GM21528 (cell line): Measurements from ENCODE around the gene APOBEC3B.
A peak's percentile ranks its signal among the peaks of the same experiment; 100 is the strongest.
"Not testable (repeated sequence)": the region's sequence is repeated elsewhere in the genome, so short reads cannot be mapped to it uniquely, and the experiment has no call there.

Source experiments
- ATAC-seq: cut with Tn5 transposase; IDR thresholded peaks from one replicate; pipeline ENCODE4 v1.9.1; 2021; ENCODE audit warnings: mild to moderate bottlenecking, moderate library complexity; ENCODE audit not compliant: unreplicated experiment, low FRiP score

APOBEC3B gene

DNA sequence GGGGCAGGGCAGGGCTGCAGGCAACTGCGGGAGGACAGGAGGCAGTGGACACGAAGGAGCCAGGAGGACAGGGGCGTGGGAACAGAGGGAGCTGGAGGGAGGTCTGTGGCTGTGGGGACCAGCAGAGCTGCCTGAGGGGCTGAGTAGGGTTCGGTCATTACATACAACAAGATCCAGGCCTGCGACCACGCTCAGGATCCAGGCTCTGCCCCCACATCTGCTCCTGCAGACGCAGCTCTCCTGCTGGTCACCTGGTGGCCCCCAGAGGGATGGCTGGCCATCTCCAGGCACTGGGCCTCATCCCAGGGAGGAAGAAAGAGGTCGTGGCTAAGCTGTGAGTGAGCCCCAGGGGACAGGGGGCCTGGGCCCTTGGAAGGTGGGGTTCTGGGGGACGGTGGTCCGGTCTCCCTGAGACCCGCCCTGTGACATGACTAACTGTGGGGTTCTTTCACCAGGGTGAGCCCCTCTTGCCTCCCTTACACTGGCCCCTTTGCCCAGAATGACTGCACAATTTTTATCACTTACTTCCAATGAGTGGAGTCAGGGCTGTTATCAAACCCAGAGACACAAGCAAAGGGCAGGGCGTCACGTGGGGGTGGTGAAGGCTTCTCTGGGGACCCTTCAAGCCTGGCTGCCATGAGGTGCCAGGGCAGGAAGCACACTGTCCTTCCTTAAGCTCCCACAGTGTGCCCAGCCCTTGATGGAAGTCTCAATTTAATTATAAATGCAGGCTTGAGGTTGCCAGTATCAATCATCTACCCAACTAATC, 31.4 kb upstream of the APOBEC3B start:
- no peak for ATAC-seq

- ATAC-seq: no peak
Observed at GRCh38 chr22:38951734-38952133, 30.4 kb upstream of the APOBEC3B start.

- no peak for ATAC-seq
Observed at GRCh38 chr22:38952281-38952993, 29.7 kb upstream of the APOBEC3B start.

GRCh38 chr22:38953091-38953490, 29.1 kb upstream of the APOBEC3B start:
- no peak for ATAC-seq

DNA sequence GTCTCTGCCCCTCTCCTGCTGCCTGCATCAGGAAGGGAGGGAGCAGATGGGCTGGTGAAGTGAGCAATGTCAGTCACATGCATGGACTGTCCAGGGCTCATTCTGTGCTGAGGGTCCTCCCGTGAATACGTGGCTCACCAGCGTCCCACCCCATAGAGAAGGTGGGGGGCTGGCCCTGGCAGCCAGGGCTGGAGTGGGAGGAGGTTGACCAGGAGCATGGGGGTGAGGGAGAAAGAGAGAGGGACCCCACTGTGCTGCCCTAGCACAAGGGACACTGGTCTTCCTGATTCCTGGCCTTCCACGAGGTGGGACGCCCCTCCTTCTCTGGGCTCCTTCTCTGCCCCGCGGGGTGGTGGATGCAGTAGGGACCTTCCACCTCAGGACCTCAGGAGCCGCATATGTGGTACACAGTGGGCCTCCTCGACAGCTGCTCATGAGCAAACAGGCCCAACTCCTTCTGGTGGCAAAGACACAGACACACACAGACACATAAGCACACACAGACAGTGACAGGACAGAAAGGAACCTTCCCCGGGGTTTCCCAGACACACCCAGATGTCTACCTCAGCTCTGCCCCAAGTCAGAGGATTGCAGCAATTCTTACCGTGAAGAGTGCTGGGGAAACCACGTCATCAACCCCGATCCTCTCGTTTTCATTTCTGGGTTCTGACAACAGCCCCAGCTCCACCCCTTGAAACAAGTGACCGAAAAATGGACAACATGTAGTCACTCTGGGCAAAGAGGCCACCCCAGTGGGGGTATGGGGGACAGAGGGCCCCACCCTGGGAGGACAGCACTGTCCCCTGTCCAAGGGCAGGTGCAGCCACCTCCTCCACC, 28.4 kb upstream of the APOBEC3B start:
- peak; percentile 72 for ATAC-seq

DNA sequence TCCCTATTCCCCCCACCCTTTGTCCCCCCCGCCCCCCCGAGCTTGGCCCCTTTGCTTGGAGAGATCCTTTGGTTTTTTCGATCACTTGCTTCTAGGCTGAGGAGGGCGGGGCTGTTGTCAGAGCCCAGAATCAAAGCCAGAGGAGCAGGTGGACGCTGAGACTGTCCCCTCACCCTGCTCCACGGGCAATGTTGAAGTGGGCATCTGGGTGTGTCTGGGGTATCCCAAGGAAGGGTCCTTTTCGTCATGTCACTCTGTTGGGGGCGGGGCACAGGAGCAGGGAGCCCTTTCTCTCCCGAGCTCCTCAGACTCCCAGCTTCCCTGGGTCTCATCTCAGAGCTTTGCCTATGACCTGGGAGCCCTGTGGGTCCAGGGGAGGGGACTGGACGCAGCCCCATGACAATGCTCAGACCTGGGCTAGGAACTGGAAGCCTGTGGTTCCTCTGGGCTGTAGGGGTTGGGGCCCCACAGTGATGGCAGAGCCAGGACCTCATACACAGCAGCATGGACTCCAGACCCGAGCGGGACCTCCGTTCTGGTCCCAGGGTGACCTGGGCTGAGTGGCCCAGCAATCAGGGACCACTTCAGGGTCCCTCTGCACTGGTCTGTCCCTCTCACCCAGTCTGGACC, 27.6 kb upstream of the APOBEC3B start:
- ATAC-seq: no peak

GRCh38 chr22:38955250-38955905, 26.8 kb upstream of the APOBEC3B start:
- no peak for ATAC-seq

DNA sequence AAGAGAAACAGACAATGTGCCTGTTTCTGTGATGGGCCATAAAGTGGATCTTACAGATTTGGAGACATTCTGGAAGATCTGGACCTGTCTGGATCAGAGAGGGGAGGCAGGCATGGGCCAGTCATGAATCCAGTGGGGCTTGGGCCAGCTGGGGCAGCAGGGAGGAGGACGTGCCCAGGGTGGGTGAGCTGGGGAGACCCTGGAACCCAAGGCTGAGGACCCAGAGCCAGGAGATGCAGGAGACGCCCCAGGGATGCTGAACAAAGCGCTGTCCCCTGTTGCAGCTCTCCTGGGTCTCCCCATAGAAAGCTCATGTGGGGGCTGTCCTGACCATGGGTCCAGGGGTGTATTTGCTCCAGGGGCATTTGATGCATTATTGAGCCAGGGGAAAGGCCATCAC, 26.2 kb upstream of the APOBEC3B start:
- ATAC-seq: no peak

DNA sequence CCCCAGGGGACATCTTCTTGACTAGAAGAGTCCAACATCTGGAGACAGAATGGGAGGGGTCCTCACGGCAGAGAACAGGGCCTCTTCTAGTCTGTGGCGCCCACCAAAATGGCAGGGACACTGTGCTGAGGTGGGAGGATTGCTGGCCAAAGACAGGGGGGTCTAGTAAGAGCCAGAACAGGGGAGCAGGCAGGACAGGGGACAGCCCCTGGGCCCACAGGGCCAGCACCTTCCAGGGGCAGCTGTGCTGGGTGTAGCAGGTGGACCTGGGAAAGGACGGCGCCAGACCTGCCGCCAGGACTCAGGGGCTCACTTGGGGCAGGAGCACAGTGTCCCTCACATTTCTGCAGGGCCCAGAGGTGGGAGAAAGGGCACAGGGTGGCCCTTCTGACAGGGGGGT, 25.6 kb upstream of the APOBEC3B start:
- ATAC-seq: no peak

DNA sequence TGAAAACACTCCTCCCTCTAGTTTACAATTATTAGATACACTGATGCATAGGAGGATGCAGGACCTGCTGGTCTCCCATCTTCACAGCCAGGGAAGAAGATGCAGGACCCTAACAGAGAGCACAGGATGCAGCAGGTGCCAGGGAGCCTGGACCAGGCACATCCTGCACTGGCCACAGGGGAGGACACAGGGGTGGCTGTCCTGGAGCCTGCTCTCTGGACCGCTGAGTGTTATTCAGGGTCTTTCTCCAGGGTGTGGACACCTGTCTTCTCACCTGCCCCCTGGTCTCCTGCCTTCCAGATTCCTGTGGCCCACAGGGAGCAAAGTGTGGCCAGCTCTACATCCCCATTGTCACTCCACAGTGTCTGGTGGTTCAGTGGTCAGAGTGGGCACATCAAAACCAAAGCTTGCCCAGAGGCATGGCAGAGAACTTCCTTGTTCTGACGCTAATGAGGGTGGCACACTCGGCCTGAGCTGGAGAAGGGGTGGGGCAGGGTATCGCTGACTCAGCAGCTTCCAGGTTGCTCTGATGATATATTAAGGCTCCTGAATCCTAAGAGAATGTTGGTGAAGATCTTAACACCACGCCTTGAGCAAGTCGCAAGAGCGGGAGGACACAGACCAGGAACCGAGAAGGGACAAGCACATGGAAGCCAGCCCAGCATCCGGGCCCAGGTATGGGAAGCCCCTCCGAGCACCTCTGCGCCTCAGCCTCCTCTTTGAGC, 24.9 kb upstream of the APOBEC3B start, which contains the start of gene APOBEC3A:
TSS of gene APOBEC3A (plus strand) at position 564 of the 725 bp plus-strand sequence. CDS start at position 647, 83 bp downstream.
- ATAC-seq: no peak

DNA sequence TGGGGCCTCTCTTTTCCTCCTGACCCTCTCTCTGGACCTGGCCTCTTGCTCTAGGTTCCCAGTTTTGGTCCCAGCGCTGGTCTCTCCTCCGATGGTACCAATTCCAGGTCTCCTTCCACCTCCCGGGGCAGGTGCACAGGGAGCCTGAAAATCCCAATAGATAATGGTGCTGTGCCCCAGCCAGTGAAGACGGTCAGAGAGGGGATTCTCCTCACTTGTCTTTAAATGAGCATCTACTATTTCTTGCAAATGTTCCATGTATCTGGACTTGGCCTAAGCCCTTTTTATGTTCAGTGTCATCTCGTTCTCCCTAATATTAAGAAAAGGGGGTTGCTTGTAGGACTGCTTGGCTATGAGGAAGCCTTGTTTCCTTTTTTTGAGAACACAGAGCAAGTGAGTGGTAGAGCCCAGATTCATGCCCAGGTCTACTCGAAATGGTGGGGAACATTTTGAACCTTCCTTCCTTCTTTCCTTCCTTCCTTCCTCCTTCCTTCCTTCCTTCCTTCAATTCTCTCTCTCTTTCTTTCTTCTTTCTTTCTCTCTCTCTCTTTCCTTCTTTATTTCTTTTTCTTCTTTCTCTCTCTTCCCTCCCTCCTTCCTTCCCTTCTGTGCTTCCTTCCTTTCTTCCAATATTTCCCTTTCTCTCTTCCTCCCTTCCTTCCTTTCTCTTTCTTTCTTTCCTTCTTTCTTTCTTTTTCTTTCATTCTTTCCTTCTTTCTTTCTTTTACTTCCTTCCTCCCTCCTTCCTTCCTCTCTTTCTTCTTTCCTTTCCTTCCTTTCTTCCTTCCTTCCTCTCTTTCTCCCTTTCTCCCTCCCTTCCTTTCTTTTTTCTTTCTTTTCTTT, 24.1 kb upstream of the APOBEC3B start:
- ATAC-seq: no peak

GRCh38 chr22:38958651-38958943, 23.6 kb upstream of the APOBEC3B start:
- not testable (repeated sequence) for ATAC-seq

GRCh38 chr22:38959590-38959989, 22.6 kb upstream of the APOBEC3B start:
- no peak for ATAC-seq

DNA sequence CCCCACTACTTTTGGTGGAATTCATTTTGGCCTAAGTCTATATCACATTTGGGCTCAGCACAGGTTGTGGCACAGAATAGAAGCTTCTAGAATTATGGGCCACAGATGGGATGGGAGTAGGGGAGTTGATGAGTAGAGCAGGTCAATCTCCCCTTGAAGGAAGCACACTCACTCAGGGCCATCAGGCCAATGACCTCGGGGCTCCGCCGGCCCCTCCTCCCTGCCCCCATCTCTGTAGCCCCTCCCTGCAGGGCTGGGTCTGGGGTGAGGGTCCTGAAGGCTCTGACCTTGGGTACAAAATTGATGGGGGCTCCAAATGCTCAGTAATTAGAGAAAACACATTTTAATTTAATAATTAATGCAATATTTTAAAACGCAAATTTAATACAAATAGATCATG, 21.5 kb upstream of the APOBEC3B start:
- ATAC-seq: not testable (repeated sequence)

DNA sequence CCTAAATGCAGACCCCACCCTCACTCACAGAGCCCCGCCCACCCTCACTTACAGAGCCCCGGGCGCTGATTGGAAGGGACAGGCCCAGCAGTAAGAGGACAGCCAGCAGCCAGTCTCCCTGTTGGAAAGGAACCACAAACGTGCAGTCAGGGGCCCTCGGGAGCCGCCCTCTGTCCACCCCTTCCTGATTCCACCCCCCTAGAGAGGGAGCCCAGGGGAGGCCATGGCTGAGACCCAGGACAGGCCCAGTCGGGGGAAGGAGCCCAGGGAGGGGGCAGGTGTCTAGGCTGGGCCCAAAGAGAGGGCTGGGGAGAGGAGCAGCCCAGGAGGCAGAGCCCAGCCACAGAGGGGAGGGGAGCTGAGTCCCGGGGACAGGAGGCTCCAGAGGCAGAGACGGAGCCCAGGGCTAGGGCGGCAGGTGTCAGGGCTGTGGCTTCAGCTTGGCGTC, 18.8 kb upstream of the APOBEC3B start:
- not testable (repeated sequence) for ATAC-seq

- ATAC-seq: no peak
Observed at GRCh38 chr22:38963872-38964271, 18.3 kb upstream of the APOBEC3B start.

DNA sequence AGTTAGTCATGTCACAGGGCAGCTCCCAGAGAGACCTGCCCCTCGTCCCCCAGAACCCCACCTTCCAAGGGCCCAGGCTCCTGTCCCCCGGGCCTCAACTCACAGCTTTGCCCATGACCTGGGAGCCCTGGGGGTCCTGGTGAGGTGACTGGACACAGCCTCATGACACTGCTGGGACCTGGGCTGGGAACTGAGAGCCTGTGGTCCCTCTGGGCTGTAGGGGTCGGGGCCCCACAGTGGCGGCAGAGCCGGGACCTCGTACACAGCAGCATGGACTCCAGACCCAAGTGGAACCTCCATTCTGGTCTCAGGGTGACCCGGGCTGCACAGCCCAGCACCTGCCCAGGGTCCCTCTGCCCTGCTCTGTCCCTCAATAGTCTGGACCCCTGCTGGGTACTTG, 17.8 kb upstream of the APOBEC3B start:
- no peak for ATAC-seq

GRCh38 chr22:38964989-38965388, 17.2 kb upstream of the APOBEC3B start:
- no peak for ATAC-seq
